HUDEP-2 (cell line): ENCODE results near the gene ADARB2.

Experiments used
- DNase-seq, 76 experiments: peaks; one replicate each; lab custom pipeline; 2025; ENCODE audit not compliant: unreplicated experiment in 76 of 76; lab: John Stamatoyannopoulos, UW

ADARB2 gene

GRCh38 chr10:1190791-1191490, 546.4 kb downstream of the ADARB2 start:
- DNase-seq, result no peak

GRCh38 chr10:1190052-1190395, 547.3 kb downstream of the ADARB2 start:
- DNase-seq, result no peak

- no peak for DNase-seq
These were observed 547.9 kb downstream of the ADARB2 start for GRCh38 chr10:1189166-1190051.

GRCh38 chr10:1188558-1189135, 548.7 kb downstream of the ADARB2 start:
- DNase-seq, result no peak

- no peak for DNase-seq
These were observed 549.3 kb downstream of the ADARB2 start for GRCh38 chr10:1187855-1188557.

- no peak for DNase-seq
These were observed 550.0 kb downstream of the ADARB2 start for GRCh38 chr10:1187151-1187854.

GRCh38 chr10:1186683-1186990, 550.7 kb downstream of the ADARB2 start:
- DNase-seq, result no peak

GRCh38 chr10:1185911-1186682, 551.2 kb downstream of the ADARB2 start:
- no peak for DNase-seq

- no peak for DNase-seq
These were observed 552.5 kb downstream of the ADARB2 start for GRCh38 chr10:1184541-1185430.

GRCh38 chr10:1183701-1184100, 553.6 kb downstream of the ADARB2 start:
- DNase-seq, result no peak

- DNase-seq, result no peak
These were observed 554.3 kb downstream of the ADARB2 start for GRCh38 chr10:1183033-1183396.

GRCh38 chr10:1182280-1183032, 554.9 kb downstream of the ADARB2 start:
- no peak for DNase-seq

- no peak for DNase-seq
These were observed 556.5 kb downstream of the ADARB2 start for GRCh38 chr10:1180836-1181235.

- DNase-seq, result no peak
These were observed 557.1 kb downstream of the ADARB2 start for GRCh38 chr10:1180071-1180730.

GRCh38 chr10:1179346-1180070, 557.8 kb downstream of the ADARB2 start:
- no peak for DNase-seq

GRCh38 chr10:1178506-1178905, 558.8 kb downstream of the ADARB2 start:
- no peak for DNase-seq

- DNase-seq, result no peak
These were observed 559.4 kb downstream of the ADARB2 start for GRCh38 chr10:1177936-1178335.
